ENCODE results near the gene MAP3K5.
"Not testable (repeated sequence)": the region's sequence is repeated elsewhere in the genome, so short reads cannot be mapped to it uniquely, and the experiment has no call there.

The MAP3K5 gene

GRCh38 chr6:136720045-136720770 lies 72.1 kb downstream of the MAP3K5 start:
- DNase-seq (ENCODE audit: low read depth), result no peak
- H3K4me3 ChIP-seq (ENCODE audit: low read depth, low read length), result no peak overlapping the region
- TF ChIP-seq, protein P1, sequence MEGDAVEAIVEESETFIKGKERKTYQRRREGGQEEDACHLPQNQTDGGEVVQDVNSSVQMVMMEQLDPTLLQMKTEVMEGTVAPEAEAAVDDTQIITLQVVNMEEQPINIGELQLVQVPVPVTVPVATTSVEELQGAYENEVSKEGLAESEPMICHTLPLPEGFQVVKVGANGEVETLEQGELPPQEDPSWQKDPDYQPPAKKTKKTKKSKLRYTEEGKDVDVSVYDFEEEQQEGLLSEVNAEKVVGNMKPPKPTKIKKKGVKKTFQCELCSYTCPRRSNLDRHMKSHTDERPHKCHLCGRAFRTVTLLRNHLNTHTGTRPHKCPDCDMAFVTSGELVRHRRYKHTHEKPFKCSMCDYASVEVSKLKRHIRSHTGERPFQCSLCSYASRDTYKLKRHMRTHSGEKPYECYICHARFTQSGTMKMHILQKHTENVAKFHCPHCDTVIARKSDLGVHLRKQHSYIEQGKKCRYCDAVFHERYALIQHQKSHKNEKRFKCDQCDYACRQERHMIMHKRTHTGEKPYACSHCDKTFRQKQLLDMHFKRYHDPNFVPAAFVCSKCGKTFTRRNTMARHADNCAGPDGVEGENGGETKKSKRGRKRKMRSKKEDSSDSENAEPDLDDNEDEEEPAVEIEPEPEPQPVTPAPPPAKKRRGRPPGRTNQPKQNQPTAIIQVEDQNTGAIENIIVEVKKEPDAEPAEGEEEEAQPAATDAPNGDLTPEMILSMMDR (IDR thresholded peaks at IDR 0.05; ENCODE audit: low read depth, low read length, missing control alignments), result no peak
- in situ Hi-C loops (cut with HindIII; ENCODE audit: low sequenced_read_pairs), result no loop called here

DNA sequence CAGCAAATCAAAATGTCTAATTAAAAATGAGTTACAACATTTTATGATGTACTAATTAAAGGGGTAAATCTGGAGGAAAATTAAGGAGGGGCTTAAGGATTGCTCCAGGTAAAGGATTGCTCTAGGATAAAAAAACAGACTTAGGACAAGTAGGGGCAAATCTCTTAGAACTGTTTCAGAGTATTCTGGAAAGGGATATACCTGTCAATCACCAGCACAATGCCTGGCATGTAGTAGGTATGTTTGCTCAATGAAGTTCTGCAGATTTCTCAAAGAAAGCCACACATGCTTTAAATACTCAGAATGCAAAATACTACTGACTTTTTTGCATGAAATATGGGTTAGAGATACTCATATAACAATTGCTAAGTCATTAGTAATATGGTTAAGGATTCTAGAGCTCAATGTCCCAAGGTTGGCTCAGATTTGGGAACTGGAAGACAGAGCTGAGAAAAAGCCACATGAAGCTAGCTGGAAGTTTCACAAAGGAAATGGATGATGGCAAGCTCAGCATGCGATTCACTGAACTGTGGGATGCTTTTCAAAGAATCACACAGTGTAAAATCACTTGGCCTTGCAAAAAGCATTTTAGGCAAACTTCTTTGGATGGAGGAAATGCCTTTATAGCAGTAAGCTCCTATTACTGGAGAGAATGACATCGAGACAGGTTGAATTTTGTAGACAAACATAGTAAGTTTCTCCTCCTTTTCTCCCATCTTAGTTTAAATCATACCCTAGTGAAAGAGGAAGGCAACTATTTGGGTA lies 72.8 kb downstream of the MAP3K5 start:
- peak; percentile 62 for DNase-seq (ENCODE audit: low read depth)

GRCh38 chr6:136718476-136718875 lies 73.8 kb downstream of the MAP3K5 start:
- TF ChIP-seq, protein P1 (IDR thresholded peaks at IDR 0.05; ENCODE audit: low read depth, low read length, missing control alignments), result no peak
- no peak overlapping the region for H3K4me3 ChIP-seq (ENCODE audit: low read depth, low read length)
- no peak for DNase-seq (ENCODE audit: low read depth)
- in situ Hi-C loops (cut with HindIII; ENCODE audit: low sequenced_read_pairs), result no loop called here

More for the DNA sequence above, 72.8 kb downstream of the MAP3K5 start:
- H3K4me3 ChIP-seq (ENCODE audit: low read depth, low read length), result no peak overlapping the region
- TF ChIP-seq, protein P1 (IDR thresholded peaks at IDR 0.05; ENCODE audit: low read depth, low read length, missing control alignments), result no peak
- in situ Hi-C loops (cut with HindIII; ENCODE audit: low sequenced_read_pairs), result no loop called here

DNA sequence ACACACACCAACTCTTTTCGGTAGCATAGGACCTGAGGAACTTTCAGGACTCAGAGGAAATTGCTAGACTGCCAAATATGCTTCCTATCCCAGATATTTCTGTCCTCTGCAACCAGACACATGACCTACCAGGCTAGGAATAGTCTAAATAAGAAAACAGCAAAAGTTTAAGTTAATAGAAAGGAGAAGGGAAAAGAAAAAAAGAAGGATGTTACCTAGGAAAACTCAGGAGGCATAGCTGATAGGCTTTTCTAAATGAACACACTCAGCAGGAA lies 74.6 kb downstream of the MAP3K5 start:
- H3K4me3 ChIP-seq (ENCODE audit: low read depth, low read length), result no peak overlapping the region
- DNase-seq (ENCODE audit: low read depth), result no peak
- in situ Hi-C loops (cut with HindIII; ENCODE audit: low sequenced_read_pairs), result no loop called here
- TF ChIP-seq, protein P1 (IDR thresholded peaks at IDR 0.05; ENCODE audit: low read depth, low read length, missing control alignments), result no peak

- H3K4me3 ChIP-seq (ENCODE audit: low read depth, low read length), result no peak overlapping the region
- no peak for DNase-seq (ENCODE audit: low read depth)
- in situ Hi-C loops (cut with HindIII; ENCODE audit: low sequenced_read_pairs), result no loop called here
- TF ChIP-seq, protein P1 (IDR thresholded peaks at IDR 0.05; ENCODE audit: low read depth, low read length, missing control alignments), result no peak
Observed at GRCh38 chr6:136716917-136717715, 75.2 kb downstream of the MAP3K5 start.

DNA sequence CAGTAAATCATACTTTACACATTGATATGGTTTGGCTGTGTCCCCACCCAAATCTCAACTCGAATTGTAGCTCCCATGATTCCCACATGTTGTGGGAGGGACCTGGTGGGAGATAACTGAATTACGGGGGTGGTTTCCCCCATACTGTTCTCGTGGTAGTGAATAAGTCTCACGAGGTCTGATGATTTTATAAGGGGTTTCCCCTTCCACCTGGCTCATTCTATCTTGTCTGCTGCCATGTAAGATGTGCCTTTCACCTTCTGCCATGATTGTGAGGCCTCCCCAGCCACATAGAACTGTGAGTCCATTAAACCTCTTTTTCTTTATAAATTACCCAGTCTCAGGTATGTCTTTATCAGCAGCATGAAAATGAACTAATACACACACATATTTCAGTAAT lies 79.6 kb downstream of the MAP3K5 start:
- DNase-seq (ENCODE audit: low read depth); in situ Hi-C loops (cut with HindIII; ENCODE audit: low sequenced_read_pairs); H3K4me3 ChIP-seq (ENCODE audit: low read depth, low read length): not testable (repeated sequence)
